ENCODE results near the gene SBK1.

The SBK1 gene

DNA sequence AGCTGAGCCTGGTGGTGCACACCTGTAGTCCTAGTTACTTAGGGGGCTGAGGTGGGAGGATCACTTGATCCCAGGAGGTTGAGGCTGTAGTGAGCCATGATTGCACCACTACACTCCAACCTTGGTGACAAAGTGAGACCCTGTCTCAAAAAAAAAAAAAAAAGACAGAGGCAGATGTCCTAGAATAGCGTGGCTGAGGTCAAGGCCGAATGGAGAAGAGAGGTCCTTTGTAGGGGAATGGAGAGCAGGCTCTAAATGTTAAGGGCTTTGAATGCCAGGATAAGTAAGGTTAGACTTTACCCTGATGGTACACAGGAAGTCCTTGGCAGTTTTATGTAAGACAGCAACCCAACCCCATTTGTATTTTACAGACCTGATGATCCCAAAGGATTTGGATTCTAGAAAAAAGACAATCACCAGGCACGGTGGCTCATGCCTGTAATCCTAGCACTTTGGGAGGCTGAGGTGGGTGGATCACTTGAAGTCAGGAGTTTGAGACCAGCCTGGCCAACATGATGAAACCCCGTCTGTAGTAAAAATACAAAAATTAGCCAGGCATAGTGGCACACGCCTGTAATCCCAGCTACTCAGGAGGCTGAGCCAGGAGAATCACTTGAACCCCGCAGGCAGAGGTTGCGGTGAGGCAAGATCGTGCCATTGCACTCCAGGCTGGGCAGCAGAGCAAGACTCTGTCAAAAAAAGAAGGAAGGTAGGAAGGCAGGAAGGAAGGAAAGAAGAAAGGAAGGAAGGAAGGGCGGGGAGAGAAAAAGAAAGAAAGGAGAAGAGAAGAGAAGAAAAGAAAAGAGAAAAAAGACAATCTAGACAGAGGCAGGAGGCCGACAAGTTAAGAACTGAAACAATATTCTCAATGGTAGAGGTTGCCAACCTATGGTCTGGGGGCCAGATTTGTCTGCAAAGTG, 2.1 kb upstream of the SBK1 start:
- Mint-ChIP-seq H3K27me3 (peaks cover 17 to 19% of the 10 kb centered on the region in 2 donors), H3K36me3 (no peaks in the 10 kb centered on the region), H3K9me3 (no peaks in the 10 kb centered on the region), H3K4me1 (peaks cover 5 to 16% of the 10 kb centered on the region in 2 donors), H3K4me3 (no peak overlapping the region), H3K27ac (no peak overlapping the region)
- ATAC-seq (replicated peaks) (no peak), DNase-seq (no peak)

DNA sequence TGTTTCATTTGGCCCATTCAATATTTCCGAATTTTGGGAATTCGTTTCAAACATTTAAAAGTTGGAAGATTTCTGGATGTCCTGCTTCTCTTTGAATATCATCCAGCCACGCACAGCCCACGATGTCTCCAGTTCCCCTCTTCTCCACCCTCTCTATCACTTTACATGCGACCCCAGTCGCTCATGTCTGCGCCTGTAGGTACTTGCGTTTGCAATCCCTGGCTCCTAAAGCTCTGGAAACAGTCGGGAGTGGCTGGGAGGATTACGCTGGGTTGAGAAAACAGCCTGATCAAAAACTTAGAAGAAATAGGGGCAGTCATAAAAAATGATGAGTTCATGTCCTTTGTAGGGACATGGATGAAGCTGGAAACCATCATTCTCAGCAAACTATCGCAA, 1.5 kb upstream of the SBK1 start:
- Mint-ChIP-seq H3K4me1 (peaks cover 5 to 16% of the 10 kb centered on the region in 2 donors), H3K36me3 (no peaks in the 10 kb centered on the region), H3K4me3 (peak overlapping the region in 1 of 2 donors; percentile 31), H3K27ac (no peak overlapping the region), H3K27me3 (peaks cover 20 to 22% of the 10 kb centered on the region in 2 donors), H3K9me3 (no peaks in the 10 kb centered on the region)
- DNase-seq (no peak), ATAC-seq (replicated peaks) (no peak)

- peaks cover 5 to 16% of the 10 kb centered on the region in 2 donors for H3K4me1 Mint-ChIP-seq
- no peaks in the 10 kb centered on the region for H3K36me3 Mint-ChIP-seq
- DNase-seq (no peak), ATAC-seq (replicated peaks) (peak in 1 of 2 donors; percentile 9)
- H3K9me3 Mint-ChIP-seq = no peaks in the 10 kb centered on the region
- H3K4me3 Mint-ChIP-seq = peak overlapping the region; percentile 79 to 85
- H3K27me3 Mint-ChIP-seq = peaks cover 22 to 25% of the 10 kb centered on the region in 2 donors
- peak overlapping the region; percentile 42 for H3K27ac Mint-ChIP-seq
Observed at GRCh38 chr16:28292731-28293600, 641 bp downstream of the SBK1 start.

DNA sequence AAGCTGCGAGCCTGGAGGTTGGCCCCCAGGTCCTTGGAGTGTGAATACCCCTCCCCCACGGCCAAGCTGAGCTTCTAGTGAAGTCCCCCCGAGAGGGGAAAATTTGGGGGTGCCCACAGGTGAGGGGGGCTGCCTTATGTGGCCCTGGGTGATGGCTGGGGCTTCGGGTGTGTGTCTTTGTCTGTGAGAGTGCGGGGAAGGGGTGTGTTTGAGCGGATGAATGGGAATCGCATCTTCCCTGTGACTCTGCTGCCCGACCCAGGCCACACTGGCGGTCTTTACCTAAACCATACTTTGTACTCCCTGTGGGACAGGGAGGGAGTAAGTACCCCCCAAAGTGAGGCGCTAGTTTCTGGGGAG, 1.3 kb downstream of the SBK1 start:
- Mint-ChIP-seq H3K27me3 (peaks cover 22 to 28% of the 10 kb centered on the region in 2 donors), H3K27ac (no peak overlapping the region), H3K9me3 (no peaks in the 10 kb centered on the region), H3K4me3 (peak overlapping the region; percentile 4 to 53), H3K36me3 (no peaks in the 10 kb centered on the region), H3K4me1 (peaks cover 5 to 16% of the 10 kb centered on the region in 2 donors)
- DNase-seq (no peak), ATAC-seq (replicated peaks) (no peak)

DNA sequence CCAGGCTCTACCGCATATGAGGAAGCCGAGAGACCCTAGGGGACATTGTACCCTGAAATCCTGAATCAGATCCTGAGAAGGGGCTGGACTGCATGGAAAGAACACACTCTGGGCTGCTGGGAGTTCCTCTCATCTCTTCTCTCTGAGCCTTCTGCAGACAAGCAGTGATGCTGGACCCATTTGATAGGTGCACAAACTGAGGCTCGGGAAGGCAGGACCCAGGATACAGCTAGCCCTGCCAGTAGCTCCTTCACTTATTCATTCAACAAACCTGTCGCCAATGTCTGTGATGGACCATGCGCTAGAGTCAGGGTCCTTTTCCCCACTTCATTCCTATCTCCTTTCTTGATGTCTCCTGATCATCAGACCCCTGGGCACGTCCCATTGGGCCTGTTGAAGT, 1.9 kb downstream of the SBK1 start:
- Mint-ChIP-seq H3K36me3 (no peaks in the 10 kb centered on the region), H3K9me3 (no peaks in the 10 kb centered on the region), H3K4me1 (peaks cover 5 to 14% of the 10 kb centered on the region in 2 donors), H3K27me3 (peaks cover 22 to 28% of the 10 kb centered on the region in 2 donors), H3K4me3 (no peak overlapping the region), H3K27ac (no peak overlapping the region)
- ATAC-seq (replicated peaks) (no peak), DNase-seq (no peak)

DNA sequence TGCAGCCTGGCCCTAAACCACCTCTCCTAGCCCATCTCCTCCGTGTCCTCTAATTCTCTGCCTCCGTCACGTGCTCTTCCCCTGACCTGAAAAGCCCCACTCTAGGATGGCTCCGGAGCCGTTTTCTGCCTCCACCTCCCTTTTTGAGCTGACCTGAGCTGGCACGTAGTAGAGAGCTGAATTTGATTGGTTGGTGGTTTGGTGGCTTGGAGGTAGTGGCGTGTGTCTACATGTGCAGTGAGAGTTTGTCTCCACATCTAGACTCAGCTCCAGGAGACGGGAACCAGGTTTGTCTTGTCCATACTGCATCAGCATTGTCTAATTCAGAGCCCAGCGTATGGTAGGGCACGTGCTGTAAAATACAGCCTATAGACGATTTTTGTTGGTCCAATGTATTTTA, 3.0 kb downstream of the SBK1 start:
- ATAC-seq (replicated peaks) (no peak), DNase-seq (no peak)
- H3K4me1 Mint-ChIP-seq = peaks cover 5 to 12% of the 10 kb centered on the region in 2 donors
- H3K9me3 Mint-ChIP-seq = no peaks in the 10 kb centered on the region
- H3K4me3 Mint-ChIP-seq = no peak overlapping the region
- no peaks in the 10 kb centered on the region for H3K36me3 Mint-ChIP-seq
- peaks cover 22 to 28% of the 10 kb centered on the region in 2 donors for H3K27me3 Mint-ChIP-seq
- H3K27ac Mint-ChIP-seq = no peak overlapping the region

- Mint-ChIP-seq H3K27ac (no peak overlapping the region), H3K4me1 (peaks cover 1 to 6% of the 10 kb centered on the region in 2 donors), H3K4me3 (no peak overlapping the region), H3K36me3 (no peaks in the 10 kb centered on the region), H3K27me3 (peaks cover 22 to 28% of the 10 kb centered on the region in 2 donors), H3K9me3 (no peaks in the 10 kb centered on the region)
- no peak for ATAC-seq (replicated peaks)
- no peak for DNase-seq
Observed at GRCh38 chr16:28297308-28297707, 5.0 kb downstream of the SBK1 start.

GRCh38 chr16:28297784-28298510, 5.6 kb downstream of the SBK1 start:
- H3K9me3 Mint-ChIP-seq = no peaks in the 10 kb centered on the region
- ATAC-seq (replicated peaks) = no peak
- no peaks in the 10 kb centered on the region for H3K36me3 Mint-ChIP-seq
- peaks cover 1 to 6% of the 10 kb centered on the region in 2 donors for H3K4me1 Mint-ChIP-seq
- no peak overlapping the region for H3K27ac Mint-ChIP-seq
- DNase-seq = no peak
- H3K27me3 Mint-ChIP-seq = peaks cover 22 to 28% of the 10 kb centered on the region in 2 donors
- H3K4me3 Mint-ChIP-seq = no peak overlapping the region

- no peak for DNase-seq
- H3K27me3 Mint-ChIP-seq = peaks cover 20 to 28% of the 10 kb centered on the region in 2 donors
- no peak for ATAC-seq (replicated peaks)
- no peak overlapping the region for H3K27ac Mint-ChIP-seq
- no peak overlapping the region for H3K4me3 Mint-ChIP-seq
- no peaks in the 10 kb centered on the region for H3K9me3 Mint-ChIP-seq
- H3K36me3 Mint-ChIP-seq = no peaks in the 10 kb centered on the region
- H3K4me1 Mint-ChIP-seq = peaks cover 1 to 3% of the 10 kb centered on the region in 2 donors
Observed at GRCh38 chr16:28298511-28298878, 6.2 kb downstream of the SBK1 start.

- Mint-ChIP-seq H3K4me1 (no peaks in the 10 kb centered on the region), H3K4me3 (no peak overlapping the region), H3K27me3 (peaks cover 2 to 10% of the 10 kb centered on the region in 2 donors), H3K36me3 (no peaks in the 10 kb centered on the region), H3K27ac (no peak overlapping the region), H3K9me3 (no peaks in the 10 kb centered on the region)
- ATAC-seq (replicated peaks) (no peak), DNase-seq (no peak)
Observed at GRCh38 chr16:28300327-28300726, 8.0 kb downstream of the SBK1 start.

DNA sequence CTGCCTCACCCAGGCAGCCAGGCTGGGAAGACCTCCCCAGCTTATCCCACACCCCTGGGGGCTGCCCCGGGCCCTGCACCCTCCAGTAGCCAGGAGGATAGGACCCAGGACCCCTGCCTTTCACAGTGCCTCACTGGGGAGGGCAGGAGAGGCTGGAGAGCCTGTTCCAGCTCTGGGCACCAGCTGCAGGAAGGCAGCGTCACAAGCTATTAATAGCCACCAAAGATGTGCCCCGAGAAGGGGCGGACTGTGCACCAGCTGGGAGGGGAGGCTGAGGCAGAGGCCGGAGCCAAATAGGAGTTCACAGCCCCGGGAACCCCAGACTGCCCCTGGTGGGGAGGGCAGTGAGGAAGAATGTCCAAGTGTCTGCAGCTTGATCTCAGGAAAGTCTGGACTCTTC, 8.8 kb downstream of the SBK1 start:
- Mint-ChIP-seq H3K4me3 (no peak overlapping the region), H3K27me3 (peaks cover 0 to 8% of the 10 kb centered on the region in 2 donors), H3K36me3 (no peaks in the 10 kb centered on the region), H3K9me3 (no peaks in the 10 kb centered on the region), H3K4me1 (no peaks in the 10 kb centered on the region), H3K27ac (no peak overlapping the region)
- DNase-seq = no peak
- no peak for ATAC-seq (replicated peaks)

DNA sequence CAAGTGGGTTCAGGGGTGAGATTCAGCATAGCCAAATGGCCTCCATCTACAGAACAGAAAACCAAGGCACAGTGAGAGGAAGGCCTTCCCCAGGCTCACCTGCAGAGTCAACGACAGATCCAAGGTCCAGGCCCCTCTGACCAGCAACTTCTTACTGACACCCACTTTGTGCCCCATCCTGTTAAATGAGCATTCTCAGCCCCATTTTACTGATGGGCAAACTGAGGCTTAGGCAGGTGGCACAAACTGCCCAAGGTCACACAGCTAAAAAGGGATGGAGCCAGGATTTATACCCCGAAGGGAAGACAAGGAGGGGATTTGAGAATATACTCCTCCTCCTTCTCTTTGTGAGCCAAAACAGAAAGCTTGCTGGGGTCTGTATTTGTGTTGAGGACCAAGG, 9.3 kb downstream of the SBK1 start:
- Mint-ChIP-seq H3K36me3 (no peaks in the 10 kb centered on the region), H3K27ac (no peak overlapping the region), H3K27me3 (peaks cover 0 to 5% of the 10 kb centered on the region in 2 donors), H3K9me3 (no peaks in the 10 kb centered on the region), H3K4me1 (no peaks in the 10 kb centered on the region), H3K4me3 (no peak overlapping the region)
- no peak for DNase-seq
- ATAC-seq (replicated peaks) = no peak

DNA sequence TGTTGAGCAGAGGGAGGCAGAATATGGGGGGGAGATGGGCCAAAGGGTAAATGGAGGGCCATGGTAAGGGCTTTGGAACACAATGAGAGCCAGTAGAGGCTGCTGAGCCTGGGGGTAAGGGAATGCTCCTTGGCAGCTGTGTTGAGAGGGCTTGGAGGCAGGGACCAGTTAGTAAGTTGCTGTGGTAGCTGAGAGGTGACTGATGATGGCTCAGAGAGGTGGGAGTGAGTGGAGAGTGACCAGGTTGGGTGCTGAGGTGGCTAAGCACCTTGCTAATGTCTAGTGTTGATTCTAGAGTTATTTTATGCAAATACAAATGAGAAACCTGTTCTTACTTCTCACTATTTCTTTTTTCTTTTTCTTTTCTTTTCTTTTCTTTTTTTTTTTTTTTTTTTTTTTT, 10.8 kb downstream of the SBK1 start:
- H3K4me1 Mint-ChIP-seq = no peaks in the 10 kb centered on the region
- no peak for ATAC-seq (replicated peaks)
- no peaks in the 10 kb centered on the region for H3K36me3 Mint-ChIP-seq
- no peak overlapping the region for H3K4me3 Mint-ChIP-seq
- H3K27me3 Mint-ChIP-seq = peaks cover 0 to 2% of the 10 kb centered on the region in 2 donors
- DNase-seq = no peak
- H3K27ac Mint-ChIP-seq = no peak overlapping the region
- no peaks in the 10 kb centered on the region for H3K9me3 Mint-ChIP-seq

GRCh38 chr16:28304214-28304613, 11.9 kb downstream of the SBK1 start:
- no peak overlapping the region for H3K4me3 Mint-ChIP-seq
- H3K27ac Mint-ChIP-seq = no peak overlapping the region
- no peak for ATAC-seq (replicated peaks)
- no peaks in the 10 kb centered on the region for H3K36me3 Mint-ChIP-seq
- H3K9me3 Mint-ChIP-seq = peaks cover 0 to 1% of the 10 kb centered on the region in 2 donors
- H3K27me3 Mint-ChIP-seq = no peaks in the 10 kb centered on the region
- no peak for DNase-seq
- no peaks in the 10 kb centered on the region for H3K4me1 Mint-ChIP-seq

Measured in stimulated activated naive B cell treated with anti-CD40 and anti-IgM and Interleukin-4, amounts not matched to agents 10 μg/mL and 1 μg/mL and 100 μg/mL, for 72 hours (primary cell).